Tibial nerve (tissue), 4 donors: ENCODE measurements around the gene RBL2.

Experiments
- CTCF ChIP-seq, 5 experiments: fragments of 200-600 bp in 3 of 5; fragments of 450-650 bp in 2 of 5; sonication (generic) in 3 of 5; IDR thresholded peaks; one replicate each; pipeline ENCODE4 v1.5.1; 2016 to 2019; ENCODE audit warnings: antibody characterized with exemption in 5 of 5, mild to moderate bottlenecking in 3 of 5, moderate library complexity in 2 of 5
- EP300 ChIP-seq, 2 donors: sonication (generic); formaldehyde crosslinking; IDR thresholded peaks; one replicate each; pipeline ENCODE4 v1.6.1; 2017; ENCODE audit warnings: antibody characterized with exemption in 2 of 2, mild to moderate bottlenecking in 1 of 2
- POLR2A ChIP-seq, 2 donors: fragments of 450-650 bp; IDR thresholded peaks; one replicate each; pipeline ENCODE4 v1.6.1; 2017; ENCODE audit warnings: antibody characterized with exemption in 2 of 2, mild to moderate bottlenecking in 2 of 2, moderate library complexity in 2 of 2

GRCh38 chr16:53498984-53499383 lies 64.7 kb downstream of the RBL2 start:
- TF ChIP-seq POLR2A (IDR thresholded peaks at IDR 0.05) (no peak), CTCF (IDR thresholded peaks at IDR 0.05) (no peak), EP300 (IDR thresholded peaks at IDR 0.05) (no peak)
